NCI-H128 (cell line): ENCODE results near the gene FUBP3.

Experiments used
- DNase-seq: peaks from one replicate; lab custom pipeline; 2025; ENCODE audit not compliant: unreplicated experiment; lab: John Stamatoyannopoulos, UW

The FUBP3 gene

GRCh38 chr9:130606887-130607600 lies 27.7 kb downstream of the FUBP3 start:
- DNase-seq, result no peak

GRCh38 chr9:130607640-130608420 lies 28.5 kb downstream of the FUBP3 start:
- DNase-seq, result no peak

- DNase-seq, result no peak
Measured at GRCh38 chr9:130608554-130609134, 29.3 kb downstream of the FUBP3 start.

- DNase-seq, result no peak
Measured at GRCh38 chr9:130609163-130609562, 29.8 kb downstream of the FUBP3 start.

GRCh38 chr9:130610862-130611707 lies 31.7 kb downstream of the FUBP3 start:
- no peak for DNase-seq

DNA sequence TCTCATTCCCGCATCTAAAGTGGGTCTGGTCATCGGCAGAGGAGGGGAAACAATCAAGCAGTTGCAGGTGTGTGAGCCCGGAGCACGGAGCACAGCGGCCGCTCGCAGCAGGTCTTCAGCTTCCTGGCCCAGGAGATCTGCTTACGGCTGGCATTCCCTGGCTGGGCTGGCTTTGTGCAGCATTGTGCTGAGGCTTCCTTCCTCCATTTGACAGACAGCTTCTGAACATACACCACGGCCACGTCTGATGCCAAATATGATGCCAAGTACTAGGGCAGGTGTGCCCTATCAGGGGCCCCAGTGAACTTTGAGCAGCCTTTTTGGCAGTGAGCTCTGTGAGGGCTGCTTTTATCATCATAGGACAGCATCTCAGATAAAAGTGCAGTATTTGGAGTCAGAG lies 37.1 kb downstream of the FUBP3 start:
- DNase-seq, result no peak

DNA sequence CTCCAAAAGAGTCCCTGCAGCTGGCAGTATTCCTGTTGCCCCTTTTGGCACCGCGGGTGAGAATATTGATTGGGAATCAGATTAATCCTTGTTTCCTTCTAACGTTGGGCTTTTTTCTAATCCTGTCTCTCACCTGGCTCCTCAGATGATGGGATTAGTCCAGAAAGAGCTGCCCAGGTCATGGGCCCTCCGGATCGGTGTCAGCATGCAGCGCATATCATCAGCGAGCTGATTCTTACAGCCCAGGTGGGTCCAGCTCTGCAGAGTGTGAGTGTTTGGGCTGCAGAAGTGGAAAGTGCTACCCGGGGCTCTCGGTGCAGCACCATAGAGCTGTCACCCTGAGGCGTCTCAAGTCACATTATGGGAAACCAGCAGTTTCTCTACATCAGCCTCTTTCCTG lies 44.1 kb downstream of the FUBP3 start:
- DNase-seq, result no peak

DNA sequence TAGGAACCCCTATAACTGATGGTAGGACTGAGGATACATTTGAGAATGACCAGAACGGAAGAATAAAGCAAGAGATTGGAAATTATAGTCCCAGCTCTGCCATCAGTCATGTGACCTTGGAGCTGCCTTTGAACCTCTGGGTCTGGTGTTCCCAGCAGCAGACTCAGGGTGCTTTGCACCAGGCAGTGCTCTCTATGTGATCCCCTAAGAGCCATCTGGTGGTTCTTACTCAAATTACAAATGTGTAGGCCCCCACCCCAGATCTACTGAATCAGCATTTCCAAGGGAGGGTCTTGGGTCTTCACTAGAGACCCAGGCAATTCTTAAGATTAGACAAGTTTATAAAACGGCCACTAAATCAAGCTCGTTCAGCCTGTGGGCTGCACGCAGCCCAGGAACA lies 44.8 kb downstream of the FUBP3 start:
- no peak for DNase-seq

GRCh38 chr9:130626249-130626996 lies 47.0 kb downstream of the FUBP3 start:
- no peak for DNase-seq

DNA sequence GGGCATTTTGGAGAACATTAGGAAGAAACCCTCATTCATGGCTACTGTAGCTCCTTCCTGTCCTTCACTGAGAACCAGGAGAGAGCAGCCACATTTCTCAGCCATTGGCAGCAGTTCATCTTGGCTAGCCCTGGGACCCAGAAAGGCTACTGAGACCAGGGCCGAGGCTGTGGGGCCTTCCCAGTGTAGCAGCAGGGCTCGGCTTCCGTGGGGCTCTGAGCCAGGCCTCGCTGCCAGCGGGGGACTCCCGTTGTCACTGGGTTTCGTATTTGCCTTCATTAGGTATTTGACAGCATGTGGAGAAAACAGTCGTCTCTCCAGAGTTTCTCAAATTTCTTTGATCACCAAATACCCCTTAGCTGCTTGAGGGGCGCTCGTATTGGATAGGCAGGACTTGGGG lies 47.7 kb downstream of the FUBP3 start:
- no peak for DNase-seq

DNA sequence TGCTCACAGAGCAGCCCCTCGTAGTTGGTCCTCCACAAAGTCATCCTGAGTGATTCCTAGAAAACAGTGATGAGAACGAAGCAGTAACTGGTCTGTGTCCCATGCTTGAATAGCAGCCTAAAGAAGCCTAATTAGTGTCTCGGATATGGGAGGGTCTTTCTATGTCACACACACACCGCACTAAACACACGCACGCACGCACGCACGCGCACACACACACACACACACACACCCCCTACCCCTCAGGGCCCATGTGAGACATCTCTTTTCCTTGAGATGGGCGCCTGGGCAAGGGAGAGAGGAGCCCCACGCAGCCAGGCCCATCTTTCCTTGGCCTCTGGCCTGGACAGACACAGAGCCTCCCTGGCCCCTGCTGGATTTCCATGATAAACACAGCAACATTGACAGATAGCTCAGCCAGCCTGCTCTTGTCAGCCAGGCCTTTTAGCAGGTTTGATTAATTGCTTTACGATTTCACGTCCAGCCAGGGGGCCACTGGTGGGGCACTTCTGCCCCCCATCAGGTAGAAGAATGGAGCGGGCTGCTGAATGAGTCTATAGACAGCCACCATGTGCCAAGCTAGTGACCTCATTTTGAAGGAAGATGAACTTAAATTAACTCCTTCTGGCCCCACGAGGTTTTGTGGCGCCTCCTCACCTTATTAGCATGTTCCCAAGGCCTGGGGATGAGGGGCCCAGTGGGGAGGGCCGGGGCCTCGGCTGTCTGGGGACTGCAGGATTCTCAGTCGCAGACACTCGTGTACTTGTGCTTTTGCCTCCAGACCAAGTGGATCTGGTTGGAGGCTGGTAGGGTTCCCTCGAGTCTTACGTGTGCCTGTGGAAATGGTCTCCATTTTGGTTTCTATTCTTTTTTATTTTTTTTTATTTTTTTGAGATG lies 48.8 kb downstream of the FUBP3 start:
- no peak for DNase-seq

DNA sequence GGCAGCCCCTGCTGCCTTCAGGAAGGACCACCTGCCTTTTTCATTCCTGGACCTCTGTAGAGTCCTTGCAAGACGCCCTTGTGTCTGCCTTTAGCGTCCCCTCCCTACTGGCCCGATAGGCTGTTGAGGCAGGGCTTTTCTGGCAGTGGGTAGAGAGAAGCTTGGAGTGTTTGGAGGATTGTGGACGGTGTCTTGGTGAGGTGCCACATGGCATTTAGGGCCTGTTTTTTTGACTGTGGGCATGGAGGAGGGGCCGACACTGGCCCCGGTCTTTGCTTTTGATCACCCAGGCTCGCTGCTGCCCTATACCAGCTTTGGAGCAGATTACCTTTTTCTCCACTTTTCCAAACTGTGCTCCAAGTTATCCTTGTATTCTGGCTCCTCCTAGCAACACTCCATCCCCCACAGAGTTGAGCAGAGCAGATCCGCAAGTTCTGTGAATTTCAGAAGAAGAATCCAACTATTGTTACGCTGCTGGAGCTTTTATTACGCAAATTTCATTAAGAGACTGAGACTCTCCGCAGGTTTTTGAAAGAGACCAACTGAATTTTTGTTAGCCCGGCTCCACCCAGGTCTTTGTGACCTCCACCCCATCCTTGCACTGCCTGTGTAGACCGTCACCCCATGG lies 50.2 kb downstream of the FUBP3 start:
- no peak for DNase-seq

DNA sequence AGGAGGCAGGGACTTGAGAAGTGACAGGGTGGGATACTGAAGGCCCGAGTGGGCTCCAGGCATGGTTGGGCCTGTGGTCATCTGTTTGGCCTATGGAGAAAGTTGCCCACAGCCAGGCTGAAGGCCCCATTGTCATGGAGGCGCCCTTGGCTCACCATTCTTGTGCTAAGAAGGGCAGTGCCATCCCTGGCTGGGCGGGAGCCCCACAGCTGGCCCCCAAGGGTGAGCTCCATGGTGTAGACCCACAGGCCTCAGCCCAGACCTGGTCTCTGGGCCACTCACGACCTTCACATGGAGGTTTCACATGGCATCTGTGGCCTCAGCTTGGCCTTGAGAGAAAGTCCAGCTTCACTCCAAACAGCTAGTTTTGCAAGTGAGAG lies 50.7 kb downstream of the FUBP3 start:
- no peak for DNase-seq

- DNase-seq, result no peak
Measured at GRCh38 chr9:130630506-130631330, 51.3 kb downstream of the FUBP3 start.

GRCh38 chr9:130631331-130632080 lies 52.1 kb downstream of the FUBP3 start:
- DNase-seq, result no peak

- DNase-seq, result no peak
Measured at GRCh38 chr9:130632081-130632710, 52.8 kb downstream of the FUBP3 start.

GRCh38 chr9:130632841-130633240 lies 53.5 kb downstream of the FUBP3 start:
- DNase-seq, result no peak
